ENCODE data around the gene JAM3.
"Not testable (repeated sequence)": the region's sequence is repeated elsewhere in the genome, so short reads cannot be mapped to it uniquely, and the experiment has no call there.

The JAM3 gene

GRCh38 chr11:134170177-134170918 lies 101.5 kb downstream of the JAM3 start:
- no peak for DNase-seq (ENCODE audit: low read depth)
- no peak overlapping the region for H3K4me3 ChIP-seq (ENCODE audit: low read length)
- TF ChIP-seq CTCF (conservative IDR thresholded peaks at IDR 0.05; ENCODE audit: low read depth, low read length), result no peak

GRCh38 chr11:134170919-134171281 lies 102.0 kb downstream of the JAM3 start:
- H3K4me3 ChIP-seq (ENCODE audit: low read length), result no peak overlapping the region
- no peak for DNase-seq (ENCODE audit: low read depth)
- TF ChIP-seq CTCF (conservative IDR thresholded peaks at IDR 0.05; ENCODE audit: low read depth, low read length), result no peak

- TF ChIP-seq CTCF (conservative IDR thresholded peaks at IDR 0.05; ENCODE audit: low read depth, low read length), result no peak
- H3K4me3 ChIP-seq (ENCODE audit: low read length), result no peak overlapping the region
- no peak for DNase-seq (ENCODE audit: low read depth)
These were observed 103.1 kb downstream of the JAM3 start for GRCh38 chr11:134171951-134172350.

GRCh38 chr11:134173296-134173695 lies 104.4 kb downstream of the JAM3 start:
- no peak overlapping the region for H3K4me3 ChIP-seq (ENCODE audit: low read length)
- TF ChIP-seq CTCF (conservative IDR thresholded peaks at IDR 0.05; ENCODE audit: low read depth, low read length), result no peak
- no peak for DNase-seq (ENCODE audit: low read depth)

GRCh38 chr11:134176284-134176683 lies 107.4 kb downstream of the JAM3 start:
- H3K4me3 ChIP-seq (ENCODE audit: low read length), result no peak overlapping the region
- no peak for DNase-seq (ENCODE audit: low read depth)
- TF ChIP-seq CTCF (conservative IDR thresholded peaks at IDR 0.05; ENCODE audit: low read depth, low read length), result no peak

- no peak overlapping the region for H3K4me3 ChIP-seq (ENCODE audit: low read length)
- no peak for TF ChIP-seq CTCF (conservative IDR thresholded peaks at IDR 0.05; ENCODE audit: low read depth, low read length)
- no peak for DNase-seq (ENCODE audit: low read depth)
These were observed 109.3 kb downstream of the JAM3 start for GRCh38 chr11:134178032-134178674.

- no peak for DNase-seq (ENCODE audit: low read depth)
- no peak overlapping the region for H3K4me3 ChIP-seq (ENCODE audit: low read length)
- no peak for TF ChIP-seq CTCF (conservative IDR thresholded peaks at IDR 0.05; ENCODE audit: low read depth, low read length)
These were observed 112.8 kb downstream of the JAM3 start for GRCh38 chr11:134181707-134182106.

GRCh38 chr11:134188092-134188491 lies 119.2 kb downstream of the JAM3 start:
- not testable (repeated sequence) for DNase-seq (ENCODE audit: low read depth); H3K4me3 ChIP-seq (ENCODE audit: low read length)

Data from retinal pigment epithelial cell (primary cell).